ENCODE results near the gene ABHD5. TPM values are rescaled to one million over a fixed set of nuclear protein-coding genes. Genes with fewer than 3 reads are reported as not detected.
"Not testable (repeated sequence)": the region's sequence is repeated elsewhere in the genome, so short reads cannot be mapped to it uniquely, and the experiment has no call there.

The ABHD5 gene
- total and polyA plus RNA-seq, 5 donors = 11.2 to 23.5 (median 20.9) TPM

GRCh38 chr3:43661376-43661775 is 29.4 kb upstream of the ABHD5 start:
- 92% methylated on average over 1 of the region's 1 CpG for WGBS

GRCh38 chr3:43665011-43665410 is 25.7 kb upstream of the ABHD5 start:
- ATAC-seq; DNase-seq; H3K4me1 ChIP-seq (ENCODE audit: control insufficient read depth, insufficient read depth, low read length); intact Hi-C loops (cut with DNase I); H3K9me3 ChIP-seq (ENCODE audit: control insufficient read depth, low read length); H3K27me3 ChIP-seq (ENCODE audit: control insufficient read depth, insufficient read depth); H3K4me3 ChIP-seq (ENCODE audit: low read length); H3K27ac ChIP-seq (ENCODE audit: low read length): not testable (repeated sequence)
- WGBS = 95% methylated on average over 3 of the region's 3 CpGs

More at GRCh38 chr3:43661376-43661775, 29.4 kb upstream of the ABHD5 start:
- H3K27me3 ChIP-seq (ENCODE audit: control insufficient read depth, insufficient read depth); H3K4me1 ChIP-seq (ENCODE audit: control insufficient read depth, insufficient read depth, low read length); ATAC-seq; DNase-seq; H3K4me3 ChIP-seq (ENCODE audit: low read length); H3K27ac ChIP-seq (ENCODE audit: low read length); intact Hi-C loops (cut with DNase I); H3K9me3 ChIP-seq (ENCODE audit: control insufficient read depth, low read length): not testable (repeated sequence)

- Histone ChIP-seq H3K27me3 (ENCODE audit: control insufficient read depth, insufficient read depth) (no peaks in the 10 kb centered on the region), H3K4me3 (ENCODE audit: low read length) (no peak overlapping the region), H3K27ac (ENCODE audit: low read length) (no peak overlapping the region), H3K4me1 (ENCODE audit: control insufficient read depth, insufficient read depth, low read length) (no peaks in the 10 kb centered on the region), H3K9me3 (ENCODE audit: control insufficient read depth, low read length) (no peaks in the 10 kb centered on the region)
- intact Hi-C loops (cut with DNase I) = no loop called here
- 75% methylated on average over 5 of the region's 5 CpGs for WGBS
- ATAC-seq (no peak), DNase-seq (no peak)
Measured at GRCh38 chr3:43670635-43671522, 19.9 kb upstream of the ABHD5 start.

GRCh38 chr3:43674345-43675085 is 16.2 kb upstream of the ABHD5 start:
- WGBS = 77% methylated on average over 3 of the region's 3 CpGs
- intact Hi-C loops (cut with DNase I) = no loop called here
- DNase-seq = no peak
- no peaks in the 10 kb centered on the region for H3K9me3 ChIP-seq (ENCODE audit: control insufficient read depth, low read length)
- no peak for ATAC-seq
- H3K4me3 ChIP-seq (ENCODE audit: low read length) = no peak overlapping the region
- H3K4me1 ChIP-seq (ENCODE audit: control insufficient read depth, insufficient read depth, low read length) = no peaks in the 10 kb centered on the region
- no peak overlapping the region for H3K27ac ChIP-seq (ENCODE audit: low read length)
- H3K27me3 ChIP-seq (ENCODE audit: control insufficient read depth, insufficient read depth) = no peaks in the 10 kb centered on the region

- intact Hi-C loops (cut with DNase I) = no loop called here
- ATAC-seq = no peak
- no peaks in the 10 kb centered on the region for H3K9me3 ChIP-seq (ENCODE audit: control insufficient read depth, low read length)
Measured at GRCh38 chr3:43675593-43675992, 15.1 kb upstream of the ABHD5 start.

GRCh38 chr3:43676441-43676840 is 14.3 kb upstream of the ABHD5 start:
- Histone ChIP-seq H3K27ac (ENCODE audit: low read length) (no peak overlapping the region), H3K4me1 (ENCODE audit: control insufficient read depth, insufficient read depth, low read length) (no peaks in the 10 kb centered on the region), H3K27me3 (ENCODE audit: control insufficient read depth, insufficient read depth) (no peaks in the 10 kb centered on the region), H3K9me3 (ENCODE audit: control insufficient read depth, low read length) (no peaks in the 10 kb centered on the region), H3K4me3 (ENCODE audit: low read length) (no peak overlapping the region)
- ATAC-seq = no peak
- 32% methylated on average over 1 of the region's 1 CpG for WGBS
- DNase-seq = no peak
- intact Hi-C loops (cut with DNase I) = no loop called here

More at GRCh38 chr3:43675593-43675992, 15.1 kb upstream of the ABHD5 start:
- H3K27ac ChIP-seq (ENCODE audit: low read length) = no peak overlapping the region
- no peak for DNase-seq
- no peak overlapping the region for H3K4me3 ChIP-seq (ENCODE audit: low read length)
- H3K4me1 ChIP-seq (ENCODE audit: control insufficient read depth, insufficient read depth, low read length) = no peaks in the 10 kb centered on the region
- no peaks in the 10 kb centered on the region for H3K27me3 ChIP-seq (ENCODE audit: control insufficient read depth, insufficient read depth)

GRCh38 chr3:43678375-43678774 is 12.4 kb upstream of the ABHD5 start:
- WGBS = 95% methylated on average over 8 of the region's 8 CpGs
- intact Hi-C loops (cut with DNase I); H3K9me3 ChIP-seq (ENCODE audit: control insufficient read depth, low read length); H3K4me3 ChIP-seq (ENCODE audit: low read length); H3K27me3 ChIP-seq (ENCODE audit: control insufficient read depth, insufficient read depth); H3K4me1 ChIP-seq (ENCODE audit: control insufficient read depth, insufficient read depth, low read length); H3K27ac ChIP-seq (ENCODE audit: low read length); ATAC-seq; DNase-seq: not testable (repeated sequence)

- H3K4me1 ChIP-seq (ENCODE audit: control insufficient read depth, insufficient read depth, low read length); H3K4me3 ChIP-seq (ENCODE audit: low read length); H3K27me3 ChIP-seq (ENCODE audit: control insufficient read depth, insufficient read depth); H3K27ac ChIP-seq (ENCODE audit: low read length); ATAC-seq; intact Hi-C loops (cut with DNase I); DNase-seq; H3K9me3 ChIP-seq (ENCODE audit: control insufficient read depth, low read length): not testable (repeated sequence)
- 96% methylated on average over 20 of the region's 20 CpGs for WGBS
Measured at GRCh38 chr3:43678887-43679449, 11.8 kb upstream of the ABHD5 start.

- H3K9me3 ChIP-seq (ENCODE audit: control insufficient read depth, low read length); DNase-seq; H3K27me3 ChIP-seq (ENCODE audit: control insufficient read depth, insufficient read depth); H3K27ac ChIP-seq (ENCODE audit: low read length); H3K4me1 ChIP-seq (ENCODE audit: control insufficient read depth, insufficient read depth, low read length); H3K4me3 ChIP-seq (ENCODE audit: low read length); intact Hi-C loops (cut with DNase I); ATAC-seq: not testable (repeated sequence)
- 91% methylated on average over 4 of the region's 4 CpGs for WGBS
Measured at GRCh38 chr3:43680857-43681256, 9.9 kb upstream of the ABHD5 start.

GRCh38 chr3:43684944-43685343 is 5.8 kb upstream of the ABHD5 start:
- no peak for ATAC-seq
- no peak for DNase-seq
- no peaks in the 10 kb centered on the region for H3K4me1 ChIP-seq (ENCODE audit: control insufficient read depth, insufficient read depth, low read length)
- intact Hi-C loops (cut with DNase I) = no loop called here
- no peak overlapping the region for H3K27ac ChIP-seq (ENCODE audit: low read length)
- no peaks in the 10 kb centered on the region for H3K9me3 ChIP-seq (ENCODE audit: control insufficient read depth, low read length)
- WGBS = 91% methylated on average over 3 of the region's 3 CpGs
- no peaks in the 10 kb centered on the region for H3K27me3 ChIP-seq (ENCODE audit: control insufficient read depth, insufficient read depth)
- H3K4me3 ChIP-seq (ENCODE audit: low read length) = no peak overlapping the region

GRCh38 chr3:43685921-43686320 is 4.8 kb upstream of the ABHD5 start:
- WGBS = 87% methylated on average over 4 of the region's 4 CpGs
- intact Hi-C loops (cut with DNase I) = no loop called here

More at GRCh38 chr3:43685921-43686320, 4.8 kb upstream of the ABHD5 start:
- Histone ChIP-seq H3K27ac (ENCODE audit: low read length) (no peak overlapping the region), H3K27me3 (ENCODE audit: control insufficient read depth, insufficient read depth) (no peaks in the 10 kb centered on the region), H3K9me3 (ENCODE audit: control insufficient read depth, low read length) (no peaks in the 10 kb centered on the region), H3K4me1 (ENCODE audit: control insufficient read depth, insufficient read depth, low read length) (no peaks in the 10 kb centered on the region), H3K4me3 (ENCODE audit: low read length) (no peak overlapping the region)
- DNase-seq (no peak), ATAC-seq (no peak)

Data from right cardiac atrium (tissue), 5 donors.